SHP77 (cell line): ENCODE data around the gene GNAO1.
A peak's percentile ranks its signal among the peaks of the same experiment; 100 is the strongest.

Source experiments
- DNase-seq, 2 experiments: peaks; one replicate each; lab custom pipeline; 2025; lab: John Stamatoyannopoulos, UW

Gene GNAO1

GRCh38 chr16:56241596-56241995, 50.3 kb downstream of the GNAO1 start:
- DNase-seq = no peak

DNA sequence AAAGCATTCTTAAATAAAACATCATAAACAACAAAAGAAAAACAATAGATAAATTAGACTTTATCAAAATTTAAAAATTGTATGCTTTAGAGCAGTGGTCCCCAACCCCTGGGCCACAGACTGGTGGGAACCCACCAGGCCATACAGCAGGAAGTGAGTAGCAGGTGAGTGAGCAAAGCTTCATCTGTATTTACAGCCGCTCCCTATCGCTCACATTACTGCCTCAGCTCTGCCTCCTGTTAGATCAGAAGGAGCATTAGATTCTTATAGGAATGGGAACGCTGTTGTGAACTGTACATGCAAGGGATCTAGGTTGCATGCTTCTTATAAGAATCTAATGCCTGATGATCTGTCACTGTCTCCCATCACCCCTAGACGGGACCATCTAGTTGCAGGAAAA, 51.5 kb downstream of the GNAO1 start:
- DNase-seq = no peak

GRCh38 chr16:56244612-56245011, 53.3 kb downstream of the GNAO1 start:
- DNase-seq = no peak

DNA sequence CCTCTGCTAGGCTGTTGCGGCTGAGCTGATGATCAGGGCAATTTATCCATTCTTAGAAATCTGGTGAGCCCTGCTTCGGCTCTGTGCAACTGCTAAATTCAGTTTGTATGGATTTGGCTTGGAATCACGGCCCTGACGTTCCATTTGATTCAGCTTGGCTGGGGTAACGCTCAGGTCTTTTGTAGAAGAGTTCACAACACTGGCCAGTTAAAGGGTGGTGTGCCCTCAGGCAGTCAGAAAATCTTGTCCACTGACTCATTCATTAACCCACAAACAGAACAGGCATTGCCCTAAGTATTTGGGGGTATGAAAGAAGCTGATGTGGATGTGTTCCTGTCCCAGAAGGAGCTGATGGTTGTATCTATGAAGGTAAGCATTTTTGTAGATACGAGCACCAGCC, 53.9 kb downstream of the GNAO1 start:
- no peak for DNase-seq

DNA sequence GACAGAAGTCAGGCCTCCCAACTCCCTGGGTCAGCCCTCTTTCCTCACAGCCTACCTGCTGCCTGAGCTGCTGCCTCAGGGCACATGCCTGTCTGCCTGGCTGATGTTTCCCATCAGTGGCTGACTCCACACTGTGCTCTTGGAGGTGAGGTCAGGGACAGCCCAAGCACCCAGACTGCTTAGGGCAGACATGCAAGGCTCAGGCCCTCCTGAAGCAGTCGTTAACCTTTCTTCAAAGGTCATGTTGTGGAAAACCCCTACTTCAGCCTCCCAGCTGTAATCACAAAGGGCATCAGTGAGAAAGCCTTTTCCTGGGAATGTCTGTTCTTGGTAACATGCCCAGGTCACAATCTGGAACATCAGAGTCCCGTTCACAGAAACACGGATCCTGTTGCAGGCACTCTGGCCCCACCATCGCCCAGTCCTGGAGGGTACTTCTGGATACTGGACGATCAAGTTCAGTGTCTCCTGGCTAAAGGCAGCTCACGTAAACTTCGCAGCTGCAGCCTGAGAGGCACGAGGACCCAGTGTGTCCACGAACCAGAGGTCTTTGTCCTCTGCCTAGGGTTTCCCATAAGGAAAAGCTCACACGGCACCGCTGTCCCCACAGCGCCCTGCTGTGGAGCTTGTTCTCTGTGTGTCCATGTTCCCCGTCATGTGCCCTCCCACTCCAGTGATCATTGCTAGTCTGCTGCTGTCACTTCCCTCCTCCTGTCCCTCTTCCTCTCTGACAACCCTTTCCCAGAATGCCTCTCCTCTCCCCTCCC, 54.9 kb downstream of the GNAO1 start:
- no peak for DNase-seq

GRCh38 chr16:56247018-56247417, 55.7 kb downstream of the GNAO1 start:
- DNase-seq = no peak

DNA sequence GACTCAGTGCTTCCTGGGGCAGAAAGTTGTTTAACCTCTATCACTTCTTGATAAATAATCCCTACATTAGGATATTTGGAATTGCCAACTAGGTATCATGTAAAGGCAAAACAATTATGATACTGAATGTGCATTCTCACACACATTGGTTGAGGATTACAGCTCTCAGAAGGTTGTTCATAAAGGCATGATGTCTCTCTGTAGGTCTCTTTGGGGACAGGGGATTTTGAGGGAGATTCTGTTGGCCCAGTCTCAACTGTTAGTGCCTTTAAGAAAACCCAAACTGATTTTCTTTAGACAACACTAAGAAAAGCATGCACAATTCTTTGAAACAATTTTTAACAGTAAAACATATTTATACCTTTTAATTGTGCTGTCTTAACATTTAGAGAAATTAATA, 56.5 kb downstream of the GNAO1 start:
- no peak for DNase-seq

GRCh38 chr16:56252835-56253234, 61.5 kb downstream of the GNAO1 start:
- DNase-seq = no peak

GRCh38 chr16:56255904-56256303, 64.6 kb downstream of the GNAO1 start:
- DNase-seq = no peak

GRCh38 chr16:56257239-56257638, 66.0 kb downstream of the GNAO1 start:
- peak in 1 of 2 experiments; percentile 5 for DNase-seq

DNA sequence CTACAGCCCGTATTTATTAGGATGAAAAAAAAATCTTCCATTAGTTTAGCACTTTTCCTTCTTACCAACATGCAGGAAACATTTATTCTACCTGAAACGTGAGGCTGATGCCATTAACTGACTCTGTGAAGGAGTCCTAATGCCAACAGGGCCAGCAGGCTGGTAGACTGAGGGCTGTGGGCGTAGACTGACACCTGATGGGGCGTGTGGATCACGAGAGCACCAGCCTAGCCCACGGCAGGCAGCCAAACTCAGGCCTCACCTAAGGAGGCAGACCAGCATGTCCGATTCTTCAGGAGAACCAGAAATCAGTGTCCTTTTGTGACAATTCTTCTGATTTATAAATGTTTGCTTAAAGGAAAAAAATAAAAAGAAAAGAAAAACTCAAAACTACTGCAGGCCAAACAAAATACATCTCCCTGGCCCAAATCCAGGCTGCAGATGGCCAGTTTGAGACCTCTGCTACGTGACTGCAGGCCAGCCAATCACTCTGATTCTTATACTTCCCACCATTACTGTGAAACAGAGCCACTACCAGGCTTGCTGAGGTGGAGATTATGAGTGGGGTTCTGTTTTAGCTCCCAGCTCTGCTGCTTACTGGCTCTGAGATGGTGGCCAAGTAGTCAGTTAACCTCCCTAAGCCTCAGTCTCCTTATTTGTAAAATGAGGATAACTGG, 66.5 kb downstream of the GNAO1 start:
- no peak for DNase-seq

DNA sequence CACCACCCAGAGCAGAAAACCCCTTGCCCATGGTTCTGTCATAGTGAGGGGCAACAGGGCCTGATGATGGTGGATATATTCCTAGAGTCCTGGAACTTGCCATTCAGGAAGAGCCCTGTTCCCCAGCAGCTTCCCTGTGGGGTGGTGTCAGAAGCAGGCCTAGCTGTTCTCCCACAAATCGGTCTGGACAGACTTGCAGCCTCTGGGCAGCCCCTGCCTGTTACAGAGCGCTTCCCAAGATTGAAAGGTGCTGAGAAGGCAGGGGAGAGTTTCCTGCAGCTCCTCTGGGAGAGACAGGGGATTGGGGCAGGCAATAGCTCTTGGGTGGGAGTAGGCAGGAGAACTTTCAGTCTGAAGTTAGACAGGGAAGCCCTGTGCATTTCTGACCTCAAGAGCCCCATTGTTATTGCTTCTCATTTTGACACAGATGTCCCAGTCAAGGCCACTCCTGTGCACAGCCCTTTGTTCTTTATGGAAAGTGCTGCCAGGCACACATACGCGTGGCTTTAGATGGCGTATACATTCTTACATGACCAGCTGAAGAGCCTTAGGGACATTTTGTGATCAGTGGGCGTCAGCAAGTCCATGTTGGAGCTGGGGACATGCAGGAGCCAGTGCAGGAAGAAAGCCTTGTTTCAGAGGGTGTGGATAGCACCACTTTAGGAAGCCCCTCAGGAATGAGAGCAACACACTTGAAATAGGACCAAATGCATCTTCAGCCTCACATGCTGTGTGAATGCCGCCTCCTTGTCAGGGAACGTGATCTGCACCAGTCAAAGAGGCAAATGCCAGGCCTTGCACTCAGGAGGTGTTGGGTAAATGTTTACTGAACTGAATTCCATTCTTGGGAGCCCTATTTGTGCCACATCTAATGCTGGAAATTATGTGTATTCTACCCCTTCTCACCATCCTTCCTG, 67.5 kb downstream of the GNAO1 start:
- no peak for DNase-seq

DNA sequence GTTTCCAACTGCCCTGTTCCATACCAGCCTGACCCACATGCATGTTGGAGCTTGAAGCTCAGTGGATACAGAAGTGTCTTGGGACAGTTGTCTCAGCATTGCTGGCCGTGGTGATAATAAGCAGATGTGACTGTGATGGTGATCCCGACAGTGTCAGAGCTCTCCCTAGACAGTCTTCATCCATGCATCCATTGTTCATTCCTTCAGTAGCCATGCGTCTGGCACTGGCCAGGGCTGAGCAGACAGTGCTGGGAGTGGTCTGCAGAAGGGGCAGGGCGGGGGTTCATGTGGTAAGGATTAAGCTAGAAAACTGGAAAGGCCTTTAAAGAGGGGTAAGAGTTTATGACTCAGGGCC, 68.1 kb downstream of the GNAO1 start:
- DNase-seq = no peak

DNA sequence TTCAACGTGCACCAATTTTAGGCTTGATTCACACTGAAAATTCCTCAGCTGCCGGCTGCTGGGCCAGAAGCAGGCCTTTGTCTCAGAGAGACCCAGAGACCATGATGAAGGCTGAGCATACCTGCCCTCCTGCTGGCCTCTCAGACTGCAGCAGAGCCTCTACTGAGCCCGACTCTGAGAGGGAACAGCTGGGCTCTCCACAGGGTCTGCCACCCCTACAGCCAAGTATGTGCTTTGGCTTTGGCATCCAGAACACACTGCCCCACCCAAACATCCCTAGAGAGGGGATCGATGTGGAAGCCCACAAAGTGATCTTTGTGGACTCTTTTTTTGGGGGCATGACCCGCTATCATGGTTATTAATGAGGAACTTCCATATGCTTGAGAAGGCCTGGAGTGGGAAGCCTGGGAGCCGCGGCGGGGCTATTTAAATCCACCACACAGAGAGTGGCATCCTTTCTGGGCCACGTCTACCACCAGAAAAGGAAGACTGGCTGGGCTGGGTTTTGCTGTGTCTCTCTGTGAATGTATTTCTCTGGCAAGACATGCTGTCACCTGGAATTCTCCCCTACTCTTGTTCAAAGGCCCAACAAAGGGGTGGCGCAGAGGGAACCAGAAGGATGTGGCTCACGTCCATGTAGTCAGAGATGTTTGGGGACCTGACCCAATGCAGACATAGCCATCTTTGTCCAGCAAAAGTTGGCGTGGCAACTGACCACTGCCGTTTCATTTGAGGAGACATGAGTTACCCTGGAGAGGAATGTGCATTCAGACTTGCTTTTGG, 69.3 kb downstream of the GNAO1 start:
- no peak for DNase-seq

GRCh38 chr16:56261656-56262055, 70.4 kb downstream of the GNAO1 start:
- DNase-seq = no peak

DNA sequence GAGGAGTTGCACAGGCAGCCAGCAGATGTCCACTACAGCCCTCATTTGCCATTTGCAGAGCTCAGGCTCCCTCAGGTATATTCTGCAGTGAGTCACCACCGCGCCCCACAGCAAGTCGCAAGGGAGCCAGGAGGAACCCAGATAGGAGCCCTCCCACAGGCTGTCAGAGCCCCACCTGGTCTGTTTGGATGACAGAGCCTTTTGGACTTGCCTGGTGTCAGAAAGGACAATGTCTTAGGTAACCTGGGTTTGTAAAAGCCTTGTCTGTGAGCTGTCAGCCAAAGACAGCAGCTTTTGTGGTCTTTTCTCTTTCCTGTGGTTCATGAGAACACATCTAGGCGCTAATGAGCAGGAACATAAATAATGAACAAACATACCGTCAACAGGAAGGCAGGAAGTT, 70.9 kb downstream of the GNAO1 start:
- DNase-seq = no peak

GRCh38 chr16:56262551-56263245, 71.4 kb downstream of the GNAO1 start:
- no peak for DNase-seq

- peak; percentile 12 to 19 for DNase-seq
Observed at GRCh38 chr16:56263711-56264608, 72.7 kb downstream of the GNAO1 start.

DNA sequence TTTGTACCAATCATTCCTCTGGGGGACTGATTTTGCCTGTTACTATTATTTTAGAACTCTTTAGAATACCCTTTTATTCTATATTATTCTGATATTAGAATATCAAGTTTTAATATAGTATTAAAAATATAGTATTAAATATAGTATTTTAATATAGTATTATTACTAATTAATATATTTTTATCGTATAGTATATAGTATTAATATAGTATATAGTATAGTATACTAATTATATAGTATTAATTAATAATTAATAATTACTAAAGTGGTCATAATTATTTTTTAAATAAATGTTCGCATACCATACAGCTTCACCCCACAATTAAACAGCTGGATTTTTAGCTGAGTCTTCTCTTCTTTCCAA, 73.3 kb downstream of the GNAO1 start:
- no peak for DNase-seq

- no peak for DNase-seq
Observed at GRCh38 chr16:56265184-56265583, 73.9 kb downstream of the GNAO1 start.
